Stimulated activated CD8-positive, alpha-beta memory T cell treated with anti-CD3 and anti-CD28 coated beads, Interleukin-7, amount 100 ng/mL, for 4 hours (primary cell): ENCODE results near the gene GPR132.
"Not testable (repeated sequence)": the region's sequence is repeated elsewhere in the genome, so short reads cannot be mapped to it uniquely, and the experiment has no call there.

ENCODE experiments used
- DNase-seq, 2 donors: peaks; one replicate each; pipeline ENCODE4 v3.0.0-alpha.2; 2020; ENCODE audit warnings: low read depth in 2 of 2

GPR132 gene

DNA sequence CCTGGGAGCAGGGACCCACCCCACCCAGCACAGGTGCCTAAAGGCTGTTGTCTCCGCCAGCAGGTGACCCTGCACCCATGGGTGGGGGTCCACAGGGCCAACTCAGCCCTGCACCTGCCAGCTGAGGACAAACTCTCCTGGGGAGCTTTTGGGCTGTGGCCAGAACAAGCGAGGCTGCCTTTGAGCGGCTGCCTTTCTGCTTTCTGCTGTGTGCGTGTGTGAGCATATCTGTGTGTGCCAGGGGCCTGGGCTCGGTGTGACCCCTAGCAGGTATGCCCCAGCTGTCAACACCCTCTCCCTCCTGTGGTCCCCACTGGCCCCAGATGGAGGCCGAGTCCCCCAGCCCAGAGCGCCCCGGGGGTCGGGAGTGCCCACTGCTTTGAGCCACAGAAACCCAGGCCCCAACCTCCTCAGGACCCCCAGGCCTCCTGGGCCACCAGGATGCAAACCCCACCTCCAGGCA, 25.9 kb upstream of the GPR132 start:
- no peak for DNase-seq

DNA sequence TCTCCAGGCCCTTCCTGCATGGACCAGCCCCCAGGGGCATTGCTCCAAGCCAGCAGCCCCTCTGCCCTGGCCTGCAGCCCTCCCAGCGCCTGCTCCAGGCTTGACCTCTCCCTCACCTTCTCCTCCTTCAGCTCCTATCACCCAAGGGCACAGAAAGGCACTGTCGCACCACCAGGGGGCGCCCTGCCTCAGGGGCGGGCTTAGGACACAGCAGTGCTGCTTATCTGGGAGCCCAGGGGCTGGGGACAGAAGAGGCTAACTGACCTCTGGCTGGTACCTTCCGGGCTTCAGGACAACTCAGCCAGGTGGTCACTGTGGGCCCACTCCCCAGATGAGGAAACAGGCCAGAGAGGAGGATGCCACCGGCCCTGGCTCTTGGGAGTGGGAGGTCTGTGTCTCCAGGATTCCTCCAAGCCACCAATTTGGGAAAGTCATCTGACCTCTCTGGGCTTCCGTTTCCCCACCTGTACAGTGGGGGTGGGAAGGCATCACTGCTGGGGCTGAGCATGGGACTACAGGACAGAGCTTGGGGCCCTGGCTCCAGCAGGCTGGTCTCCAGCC, 25.3 kb upstream of the GPR132 start:
- DNase-seq, result peak; percentile 72 to 74

DNA sequence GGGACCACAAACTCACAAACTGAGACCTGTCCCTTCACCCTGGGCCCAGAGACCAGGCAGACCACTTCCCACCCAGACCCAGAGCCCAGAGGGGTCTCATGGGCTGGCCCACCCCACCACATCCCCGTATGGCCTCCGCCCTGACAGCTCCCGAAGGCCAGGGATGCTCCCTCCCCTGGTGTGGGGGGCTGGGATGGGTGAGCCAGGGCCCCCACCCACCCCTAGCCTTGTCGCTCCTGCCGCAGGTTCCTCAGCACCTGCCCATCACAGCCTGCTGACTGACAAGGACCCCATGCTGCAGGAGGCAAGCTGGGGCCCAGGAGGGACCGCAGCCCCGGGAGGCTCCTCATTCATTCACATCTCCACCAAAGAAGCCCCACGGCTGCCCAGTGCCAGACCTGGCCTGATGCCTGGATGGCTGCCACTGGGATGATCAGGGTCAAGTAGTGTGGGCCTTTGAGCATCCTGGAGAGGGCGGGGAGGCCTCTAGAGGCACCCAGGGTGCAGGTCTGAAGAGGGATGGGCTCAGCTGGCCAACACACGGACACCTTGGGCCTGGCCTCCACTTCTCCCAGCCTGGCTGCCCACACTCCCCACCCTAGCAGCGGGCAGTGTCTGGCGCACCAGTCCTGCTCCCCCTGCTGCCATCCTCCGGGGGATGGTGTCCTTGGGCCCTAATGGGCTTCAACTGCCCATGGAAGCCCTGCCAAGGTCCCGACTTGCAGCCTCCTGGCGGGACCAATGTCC, 24.7 kb upstream of the GPR132 start:
- no peak for DNase-seq

DNA sequence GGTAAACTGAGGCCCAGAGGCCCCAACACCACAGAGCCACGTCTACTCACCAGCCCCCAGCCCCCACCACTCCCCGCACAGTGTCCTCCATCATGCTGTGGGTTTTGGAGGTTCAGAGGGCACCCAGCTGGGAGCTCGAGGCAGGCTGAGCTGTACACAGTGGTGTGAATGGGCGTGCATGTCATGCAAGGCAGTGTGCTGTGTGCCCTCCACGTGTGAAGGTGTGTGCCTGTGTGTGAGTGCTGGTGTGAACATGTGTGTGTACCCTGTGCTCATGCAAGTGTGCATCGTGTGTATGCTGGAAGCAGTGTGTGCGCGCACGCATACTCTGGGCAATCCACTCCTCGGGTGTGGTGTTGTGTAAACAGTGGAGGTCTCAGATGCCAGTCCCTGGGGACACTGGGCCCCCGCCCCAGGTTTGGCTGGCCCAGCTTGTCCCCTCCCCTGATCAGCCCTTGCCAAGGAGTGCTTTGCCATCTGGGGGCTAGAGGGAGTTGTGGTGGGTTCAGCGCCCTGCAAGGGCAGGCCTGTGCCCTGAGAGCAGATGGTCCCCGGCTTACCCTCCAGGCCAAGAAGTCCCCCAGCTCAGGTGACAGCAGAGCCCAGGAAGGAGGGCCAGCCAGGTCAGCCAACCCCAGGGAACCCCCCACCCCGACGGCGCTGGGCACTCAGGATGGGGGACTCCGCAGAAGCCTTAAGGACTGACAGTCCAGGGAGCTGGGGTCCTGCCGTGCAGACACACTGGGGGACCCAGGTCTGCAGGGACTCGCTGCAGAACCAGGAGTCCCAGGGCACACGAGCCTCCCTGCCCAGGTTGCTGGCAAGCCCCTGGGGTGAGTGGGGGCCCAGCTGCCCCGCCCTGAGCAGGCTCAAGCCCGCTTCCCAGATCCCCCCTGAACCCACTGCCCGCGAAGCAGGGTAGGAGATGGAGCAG, 23.8 kb upstream of the GPR132 start:
- DNase-seq, result no peak

DNA sequence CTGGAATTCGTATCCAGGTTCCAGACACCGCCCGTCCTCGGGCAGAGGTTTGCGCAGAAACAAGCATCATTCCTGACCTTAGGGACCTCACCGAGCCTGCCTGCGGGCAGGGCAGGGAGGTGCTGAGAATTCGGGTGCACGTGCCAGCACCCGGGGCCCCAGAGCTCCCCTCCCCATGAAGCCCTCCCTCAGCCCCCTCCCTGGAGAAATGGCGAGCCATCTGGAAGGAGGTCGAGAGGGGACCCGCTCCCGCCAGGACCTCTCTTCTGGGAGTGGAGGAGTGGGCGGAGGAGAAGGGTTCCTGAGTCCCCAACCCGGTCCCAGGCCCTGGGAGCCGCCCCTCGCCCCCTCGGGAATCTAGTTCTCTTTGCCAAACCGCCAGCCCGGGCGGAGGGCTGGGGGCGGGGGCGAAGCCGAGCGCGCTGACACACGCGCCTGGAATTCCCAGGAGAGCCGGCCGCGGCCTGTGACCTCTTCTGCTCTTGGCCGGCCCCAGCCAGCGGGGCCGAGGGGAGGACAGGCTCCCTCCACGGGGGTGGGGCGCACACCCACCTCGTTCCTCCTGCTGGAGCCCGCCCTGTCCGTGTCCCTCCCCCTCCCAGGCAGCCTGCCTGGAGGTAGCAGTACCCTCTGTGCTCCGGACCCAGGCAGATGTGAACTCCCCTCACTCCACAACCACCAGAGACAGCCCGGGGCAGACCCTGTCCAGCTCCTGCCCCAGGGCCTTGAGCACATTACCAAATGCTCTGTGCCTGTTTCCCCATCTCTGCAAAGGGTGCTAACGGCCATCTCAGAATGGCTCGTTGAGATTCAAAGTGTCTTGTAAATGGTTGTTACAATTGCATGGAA, 23.0 kb upstream of the GPR132 start:
- no peak for DNase-seq

DNA sequence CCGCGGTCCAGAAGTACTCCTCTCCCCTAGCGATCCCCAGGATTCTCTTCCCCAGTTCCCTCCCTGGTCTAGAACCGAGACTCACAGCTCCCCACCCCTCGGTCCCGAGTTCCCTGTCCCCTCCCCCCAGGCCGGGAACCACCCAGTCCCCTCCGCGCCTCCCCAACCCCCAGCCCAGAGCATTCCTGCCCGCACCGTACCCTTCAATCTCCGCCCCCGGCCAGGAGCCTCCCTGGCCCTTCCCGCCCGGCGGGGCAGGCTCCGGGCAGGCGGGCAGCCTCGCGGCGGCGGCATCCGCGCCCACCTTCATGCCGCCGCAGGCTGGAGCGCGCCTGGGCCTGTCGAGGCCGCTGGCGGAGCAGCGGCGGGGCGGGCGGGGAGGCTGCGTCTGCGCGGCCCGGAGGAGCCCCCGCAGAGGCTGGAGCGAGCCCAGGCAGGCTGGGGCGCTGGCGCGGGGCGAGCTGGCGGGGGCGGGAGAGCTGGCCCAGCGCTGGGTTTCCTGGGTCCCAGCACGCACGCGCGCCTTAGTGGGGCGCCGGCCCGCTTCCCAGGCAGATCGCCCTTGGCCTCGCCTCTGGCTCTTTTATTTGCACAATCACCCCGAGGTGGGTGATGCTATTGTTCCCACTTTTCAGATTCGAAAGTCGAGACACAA, 22.2 kb upstream of the GPR132 start:
- no peak for DNase-seq

DNA sequence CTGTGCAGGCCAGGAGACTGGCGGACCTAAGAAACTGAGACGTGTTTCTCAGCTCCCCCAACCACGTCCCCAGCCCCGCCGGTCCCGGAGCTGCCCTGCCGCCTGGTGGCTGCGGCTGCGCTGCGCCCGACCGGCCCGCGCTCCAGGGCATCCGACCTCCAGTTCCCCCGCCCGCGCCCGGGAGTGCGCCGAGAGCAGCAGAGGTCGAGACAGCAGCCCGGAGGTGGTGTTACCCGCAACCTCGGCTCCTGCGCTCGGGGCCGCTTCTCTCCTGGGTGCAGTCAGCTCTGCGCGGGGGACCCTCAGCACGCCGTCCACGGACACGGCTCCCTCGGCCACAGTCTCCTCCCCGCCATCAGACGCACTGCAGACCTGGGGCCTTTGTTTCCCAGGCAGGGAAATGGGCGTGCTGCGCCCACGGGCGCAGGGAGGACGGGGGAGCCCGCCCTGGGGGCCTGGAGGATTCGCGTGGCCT, 21.6 kb upstream of the GPR132 start:
- peak; percentile 61 to 84 for DNase-seq

DNA sequence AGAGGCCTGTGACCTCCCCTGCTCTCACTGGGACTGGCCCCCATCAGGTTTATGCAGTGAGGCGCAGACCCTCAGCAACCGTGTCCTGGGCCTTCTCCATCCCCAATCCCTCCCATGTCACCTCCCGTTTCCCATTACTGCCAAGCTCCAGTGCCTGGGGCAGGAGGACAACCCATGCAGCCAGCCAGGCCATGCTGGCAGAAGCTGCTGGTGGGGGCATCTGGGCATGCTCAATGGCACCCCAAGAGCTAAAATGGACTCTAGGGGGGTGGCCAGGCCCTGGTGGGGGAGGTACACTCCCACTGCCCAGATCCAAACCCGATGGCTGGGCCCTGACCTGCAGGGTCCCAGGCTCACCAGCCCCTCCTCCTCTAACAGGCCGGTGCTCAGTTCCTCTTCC, 20.5 kb upstream of the GPR132 start:
- no peak for DNase-seq

DNA sequence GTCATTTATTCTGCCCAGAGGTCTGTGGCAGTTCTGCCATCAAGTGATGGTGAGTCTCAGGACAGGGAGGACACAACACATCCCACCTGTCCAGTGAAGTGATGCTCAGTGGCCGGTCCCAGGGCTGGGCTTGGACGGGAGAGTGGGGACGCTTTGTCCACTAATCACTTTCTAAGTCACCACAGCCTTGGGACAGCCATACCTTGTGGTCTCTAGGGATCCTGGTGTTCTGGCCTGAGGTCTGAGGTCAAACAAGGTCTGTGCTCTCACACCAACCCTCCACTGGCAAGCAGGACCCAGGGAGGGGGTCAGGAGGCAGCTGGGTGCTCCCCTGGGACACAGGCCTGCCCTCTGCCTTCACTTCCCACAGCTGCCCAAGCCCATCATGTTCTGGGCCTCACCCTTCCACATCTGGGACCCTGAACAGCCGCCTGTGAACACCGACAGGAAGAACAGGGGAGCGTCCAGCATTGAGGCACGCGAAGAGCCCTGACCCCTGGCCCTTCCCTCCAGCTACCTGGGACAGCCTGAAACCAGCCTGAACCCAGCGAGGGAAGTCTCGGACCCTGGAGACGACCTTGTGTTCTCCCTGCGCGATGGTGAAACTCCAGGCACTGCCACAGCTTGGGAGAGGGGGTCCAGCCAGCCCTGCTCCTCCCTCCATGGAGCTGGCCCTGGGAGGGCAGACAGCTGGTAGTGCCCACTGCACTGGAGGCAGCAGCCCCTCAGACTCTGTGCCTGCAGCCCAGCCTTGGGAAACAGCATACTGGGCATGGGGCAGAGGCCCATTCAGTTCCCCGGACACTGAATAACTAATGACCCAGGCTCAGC, 19.7 kb upstream of the GPR132 start:
- DNase-seq, result no peak

DNA sequence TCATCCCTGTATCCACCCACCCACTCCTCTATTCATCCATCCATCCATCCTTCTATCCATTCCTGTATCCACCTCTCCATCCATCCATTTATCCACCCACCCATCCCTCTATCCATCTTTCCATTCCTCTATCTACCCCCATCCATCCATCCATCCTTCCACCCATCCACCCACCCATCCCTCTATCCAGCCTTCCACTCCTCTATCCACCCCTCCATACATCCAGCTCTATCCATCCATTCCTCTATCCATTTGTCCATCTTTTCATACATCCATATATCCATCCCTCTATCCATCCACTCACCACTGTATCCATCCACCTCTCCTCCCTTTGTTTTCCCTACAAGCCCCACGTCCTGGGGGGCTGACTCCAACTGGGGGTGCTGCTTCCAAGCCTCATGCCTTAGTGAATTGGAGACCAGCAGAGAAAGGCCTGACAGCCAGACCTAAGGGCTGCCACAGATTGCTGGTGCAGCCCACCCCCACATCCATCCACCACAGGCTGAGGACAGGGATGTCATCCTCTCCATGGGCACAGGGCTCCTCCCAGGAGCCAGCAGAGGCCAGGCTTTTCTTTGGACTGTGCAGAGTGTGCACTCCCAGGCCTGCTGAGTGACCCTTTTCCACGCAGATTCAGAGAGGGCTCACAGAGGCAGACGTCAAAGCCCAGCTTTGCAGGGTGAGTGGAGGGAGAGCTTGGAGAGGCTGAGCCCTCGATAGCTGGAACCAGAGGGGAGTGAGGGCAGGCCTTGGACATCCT, 18.9 kb upstream of the GPR132 start:
- DNase-seq, result no peak

DNA sequence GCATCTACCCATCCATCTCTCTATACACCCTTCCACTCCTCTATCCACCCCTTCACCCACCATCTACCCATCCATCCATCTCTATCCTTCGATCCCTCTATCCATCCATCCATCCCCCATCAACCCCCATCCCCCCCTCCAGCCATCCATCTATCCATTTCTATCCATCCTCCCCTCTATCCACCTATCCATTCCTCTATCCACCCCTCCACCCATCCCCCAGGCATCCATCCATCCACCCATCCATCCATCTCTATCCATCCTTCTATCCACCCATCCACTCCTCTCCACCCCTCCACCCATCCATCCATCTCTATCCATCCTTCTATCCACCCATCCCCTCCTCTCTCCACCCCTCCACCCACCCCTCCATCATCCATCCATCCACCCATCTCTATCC, 17.5 kb upstream of the GPR132 start:
- DNase-seq, result no peak

DNA sequence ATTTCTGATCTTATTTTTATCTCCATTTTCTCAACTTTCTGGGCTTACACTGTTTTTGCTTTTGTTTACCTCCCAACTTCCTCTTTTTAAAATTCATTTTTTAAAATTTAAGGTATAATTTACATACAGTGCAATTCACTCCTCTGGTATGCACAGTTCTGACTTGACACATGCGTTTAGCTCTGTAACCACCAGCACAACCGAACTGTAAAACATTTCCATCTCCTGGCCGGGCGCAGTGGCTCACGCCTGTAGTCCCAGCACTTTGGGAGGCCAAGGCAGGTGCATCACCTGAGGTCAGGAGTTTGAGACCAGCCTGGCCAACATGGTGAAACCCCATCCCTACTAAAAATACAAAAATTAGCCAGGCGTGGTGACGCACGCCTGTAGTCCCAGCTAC, 16.2 kb upstream of the GPR132 start:
- DNase-seq, result not testable (repeated sequence)

DNA sequence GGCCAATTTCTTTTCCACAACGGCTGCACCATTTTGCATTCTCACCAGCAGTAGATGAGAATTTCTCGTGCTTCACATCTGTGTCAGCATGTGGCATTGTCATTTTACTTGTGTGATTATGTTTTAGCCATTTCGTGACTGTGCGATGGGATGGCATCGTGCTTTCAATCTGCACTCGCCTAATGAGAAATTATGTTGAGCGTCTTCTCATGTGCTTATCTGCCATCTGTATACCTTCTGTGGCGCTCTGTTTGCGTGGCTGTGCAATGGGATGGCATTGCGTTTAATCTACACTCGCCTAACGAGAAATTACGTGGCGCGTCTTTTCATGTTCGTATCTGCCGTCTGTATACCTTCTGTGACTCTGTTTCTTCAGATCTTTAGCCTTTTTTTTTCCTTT, 14.9 kb upstream of the GPR132 start:
- no peak for DNase-seq

DNA sequence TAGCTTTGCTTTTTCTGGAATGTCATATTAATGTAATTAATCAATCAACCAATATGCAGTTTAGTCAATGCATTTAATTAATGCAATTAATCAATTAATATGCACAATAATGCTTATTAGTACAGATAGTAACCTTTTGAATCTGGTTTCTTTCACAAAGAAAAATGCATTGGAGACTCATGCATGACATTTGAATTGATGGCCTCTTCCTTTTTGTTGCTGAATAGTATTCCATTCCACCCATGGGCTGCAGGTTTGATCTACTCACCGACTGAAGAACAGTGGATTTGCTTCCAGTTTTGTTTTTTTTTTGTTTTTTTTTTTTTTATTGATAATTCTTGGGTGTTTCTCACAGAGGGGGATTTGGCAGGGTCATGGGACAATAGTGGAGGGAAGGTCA, 13.1 kb upstream of the GPR132 start:
- no peak for DNase-seq

DNA sequence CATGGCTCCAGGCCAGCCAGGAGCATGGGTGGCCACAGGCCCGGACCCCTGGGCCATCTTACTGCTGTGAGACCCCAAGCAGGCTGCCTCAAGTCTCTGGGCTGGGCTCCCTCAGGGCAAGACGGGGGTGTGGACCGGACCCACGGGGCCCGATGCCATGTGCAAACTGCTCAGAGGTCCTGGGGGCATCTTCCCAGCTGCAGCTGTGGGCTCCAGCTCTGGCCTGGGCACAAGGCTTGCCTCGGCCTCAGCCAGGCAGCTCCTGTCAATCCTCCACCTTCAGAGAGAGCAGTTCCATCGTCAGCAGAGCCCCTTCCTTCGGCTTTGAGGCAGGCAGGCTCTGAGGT, 12.4 kb upstream of the GPR132 start:
- no peak for DNase-seq

DNA sequence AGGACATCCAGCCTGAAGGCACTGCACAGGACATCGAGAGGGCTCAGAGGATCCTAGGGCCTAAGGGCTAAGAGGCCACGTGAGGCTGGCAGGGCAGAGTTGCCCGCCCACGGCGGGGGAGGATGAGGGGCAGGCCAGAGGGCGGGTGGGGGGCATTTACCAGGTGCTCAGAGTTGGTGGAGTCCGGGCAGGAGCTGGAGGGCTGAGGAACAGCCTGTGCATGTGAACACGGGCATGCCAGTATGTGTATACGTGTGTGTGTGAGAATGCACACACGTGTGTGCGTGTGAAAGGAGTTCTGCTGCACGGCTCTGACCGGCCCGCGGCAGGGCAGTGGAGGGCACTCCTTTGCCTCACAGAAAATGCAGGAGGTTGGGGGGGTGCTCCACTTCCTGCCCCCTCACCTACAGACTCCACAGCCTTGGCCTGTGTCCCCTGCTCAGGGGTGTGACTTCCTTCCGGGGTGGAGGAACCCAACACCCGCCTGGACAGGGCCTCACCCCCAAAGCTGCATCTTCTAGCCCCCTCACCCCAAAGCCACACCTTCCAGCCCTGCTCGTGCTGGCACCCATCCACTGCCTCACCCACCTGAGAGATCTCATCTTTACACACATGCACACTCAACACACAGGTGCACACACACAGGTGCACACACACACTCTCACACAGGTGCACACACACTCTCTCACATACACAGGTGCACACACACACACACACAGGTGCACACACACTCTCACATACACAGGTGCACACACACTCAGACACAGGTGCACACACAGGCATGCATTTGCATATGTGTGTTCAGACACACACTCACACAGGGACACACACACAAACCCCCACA, 11.8 kb upstream of the GPR132 start:
- no peak for DNase-seq

DNA sequence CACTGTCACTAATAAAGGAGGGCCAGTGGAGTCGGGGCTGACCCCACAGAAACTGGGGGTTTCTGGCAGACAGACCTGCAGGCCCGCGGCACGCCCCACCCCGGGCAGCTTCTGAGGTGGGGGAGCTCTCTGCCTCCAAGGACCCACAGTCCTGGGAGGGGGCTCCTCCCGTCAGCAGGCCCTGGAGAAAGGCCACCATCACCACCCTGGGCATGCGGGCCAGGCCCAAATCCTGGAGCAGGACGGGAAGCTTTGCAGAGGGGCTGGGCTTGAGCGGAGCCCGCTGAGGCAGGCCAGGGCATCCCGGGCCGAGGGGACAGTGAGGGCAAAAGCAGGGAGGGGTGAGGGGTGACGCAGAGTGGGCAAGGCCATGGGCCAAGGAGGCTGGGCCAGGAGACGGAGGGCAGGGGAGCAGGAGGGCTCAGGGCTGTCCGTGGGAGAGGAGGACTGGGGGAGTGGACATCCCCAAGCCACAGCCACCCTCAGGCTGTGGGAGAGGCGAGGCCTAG, 11.1 kb upstream of the GPR132 start:
- DNase-seq, result no peak
